ENCODE results near the gene STN1.

STN1 gene

GRCh38 chr10:103840740-103841070 is 77.3 kb downstream of the STN1 start:
- no peak overlapping the region for H3K4me3 ChIP-seq (ENCODE audit: low read depth, low read length)
- TF ChIP-seq CTCF (IDR thresholded peaks at IDR 0.05; ENCODE audit: low read depth, low read length, missing control alignments) = no peak
- no peak for DNase-seq (ENCODE audit: low read depth)

DNA sequence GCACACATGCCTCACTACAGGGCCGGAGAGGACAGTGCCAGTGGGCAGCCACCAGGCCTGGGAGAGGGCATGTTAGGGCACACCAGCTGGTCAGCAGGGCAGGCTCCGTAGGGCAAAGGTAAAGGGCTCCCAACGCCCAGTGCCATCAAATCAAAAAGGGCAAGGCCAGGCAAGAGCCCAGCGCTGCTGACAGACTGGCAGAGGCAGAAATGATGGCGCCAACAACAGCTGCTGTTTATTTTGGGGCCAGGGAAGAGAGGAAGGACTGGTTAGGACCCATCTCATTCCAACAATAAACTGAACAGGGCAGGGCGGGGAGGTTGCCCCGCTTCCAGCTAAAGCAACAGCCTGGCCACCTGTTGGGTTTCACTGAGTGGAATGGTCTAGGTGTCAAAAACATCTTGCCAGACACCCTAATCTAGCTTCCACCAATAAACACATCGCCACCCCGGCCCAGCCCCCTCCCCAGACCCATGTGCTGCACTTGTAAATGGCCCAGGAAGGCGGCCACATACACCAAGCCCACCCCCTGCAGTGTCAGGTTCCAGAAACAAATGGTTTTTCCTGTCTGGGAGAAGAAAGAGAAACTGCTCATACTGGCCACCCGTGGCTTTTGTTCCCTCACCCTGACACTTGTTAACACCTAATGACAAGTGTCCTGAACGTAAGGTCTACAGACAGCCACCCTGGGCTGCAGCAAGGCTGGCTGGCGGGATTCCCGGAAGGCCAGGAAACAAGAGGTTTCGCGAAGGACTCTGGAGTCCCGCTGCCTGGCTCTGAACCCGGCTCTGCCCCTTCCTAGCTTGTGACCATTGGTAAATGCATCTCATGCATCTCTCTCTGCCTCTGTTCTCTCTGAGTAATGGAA is 77.9 kb downstream of the STN1 start:
- no peak for DNase-seq (ENCODE audit: low read depth)
- no peak for TF ChIP-seq CTCF (IDR thresholded peaks at IDR 0.05; ENCODE audit: low read depth, low read length, missing control alignments)
- H3K4me3 ChIP-seq (ENCODE audit: low read depth, low read length) = no peak overlapping the region

DNA sequence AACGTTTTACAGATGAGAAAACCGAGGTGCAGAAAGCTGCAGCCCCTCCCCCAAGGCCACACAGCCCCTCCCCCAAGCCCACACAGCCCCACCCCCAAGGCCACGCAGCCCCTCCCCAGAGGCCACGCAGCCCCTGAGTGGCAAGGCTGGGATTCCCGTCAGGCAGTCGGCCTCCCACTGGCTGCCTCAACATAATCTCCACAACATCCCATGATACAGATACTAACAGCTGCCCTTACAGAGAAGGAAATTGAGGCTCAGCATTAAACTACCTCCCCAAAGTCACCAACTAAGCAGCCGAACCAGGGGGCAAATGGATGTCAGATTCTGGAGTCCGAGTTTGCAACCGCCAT is 78.5 kb downstream of the STN1 start:
- no peak for DNase-seq (ENCODE audit: low read depth)
- no peak for TF ChIP-seq CTCF (IDR thresholded peaks at IDR 0.05; ENCODE audit: low read depth, low read length, missing control alignments)
- no peak overlapping the region for H3K4me3 ChIP-seq (ENCODE audit: low read depth, low read length)

GRCh38 chr10:103838862-103839518 is 79.0 kb downstream of the STN1 start:
- DNase-seq (ENCODE audit: low read depth) = no peak
- TF ChIP-seq CTCF (IDR thresholded peaks at IDR 0.05; ENCODE audit: low read depth, low read length, missing control alignments) = no peak
- H3K4me3 ChIP-seq (ENCODE audit: low read depth, low read length) = no peak overlapping the region

GRCh38 chr10:103838070-103838395 is 80.0 kb downstream of the STN1 start:
- no peak for DNase-seq (ENCODE audit: low read depth)
- TF ChIP-seq CTCF (IDR thresholded peaks at IDR 0.05; ENCODE audit: low read depth, low read length, missing control alignments) = no peak
- H3K4me3 ChIP-seq (ENCODE audit: low read depth, low read length) = no peak overlapping the region

- TF ChIP-seq CTCF (IDR thresholded peaks at IDR 0.05; ENCODE audit: low read depth, low read length, missing control alignments) = no peak
- DNase-seq (ENCODE audit: low read depth) = no peak
- no peak overlapping the region for H3K4me3 ChIP-seq (ENCODE audit: low read depth, low read length)
Measured at GRCh38 chr10:103837370-103838069, 80.5 kb downstream of the STN1 start.
